Panc1 (cell line): ENCODE data around the gene SHANK2. TPM values are rescaled to one million over a fixed set of nuclear protein-coding genes. Genes with fewer than 3 reads are reported as not detected.

Experiments
- ATAC-seq: fragments of 200-7000 bp; cut with Tn5 transposase; 2 replicates; pipeline ENCODE4 v1.9.1; 2020; ENCODE audit warnings: mild to moderate bottlenecking, moderate library complexity
- BruUV-seq: library from RNA; stranded (reverse); fragments of 400-500 nt; replicated peaks from 2 replicates; lab custom pipeline; 2021; lab: Mats Ljungman, UMichigan
- CTCF ChIA-PET: fragments of 300-600 bp; sonication (Branson Sonifier 250); formaldehyde crosslinking; loops from one replicate; lab custom pipeline; 2022; ENCODE audit warnings: antibody characterized with exemption; lab: Charles Lee
- POLR2A ChIA-PET: fragments of 300-600 bp; sonication (Branson Sonifier 250); formaldehyde crosslinking; loops from one replicate; lab custom pipeline; 2022; ENCODE audit warnings: antibody characterized with exemption; lab: Charles Lee
- DNase-seq: peaks from one replicate; pipeline ENCODE4 v3.0.0-alpha.2; 2010; ENCODE audit warnings: low read depth, low spot score
- H3K27ac ChIP-seq: 2 replicates; pipeline ENCODE4 v1.5.1; 2011; ENCODE audit warnings: mild to moderate bottlenecking, low read length, inconsistent platforms
- H3K27me3 ChIP-seq: fragments of 200-500 bp; sonication (Bioruptor generic); 2 replicates; pipeline ENCODE4 v1.6.0; 2014; ENCODE audit warnings: low read length, inconsistent platforms; ENCODE audit not compliant: control insufficient read depth, insufficient read depth
- H3K36me3 ChIP-seq: fragments of 200-500 bp; sonication (Bioruptor generic); 2 replicates; pipeline ENCODE4 v1.5.1; 2014; ENCODE audit warnings: inconsistent platforms, mild to moderate bottlenecking, low read length, moderate library complexity; ENCODE audit not compliant: control insufficient read depth, insufficient read depth
- H3K4me1 ChIP-seq: 2 replicates; pipeline ENCODE4 v1.5.1; 2011; ENCODE audit warnings: inconsistent platforms, mild to moderate bottlenecking, low read length, moderate library complexity; ENCODE audit not compliant: control insufficient read depth, insufficient read depth
- H3K4me3 ChIP-seq, 2 experiments: 2 replicates each; pipeline ENCODE4 v1.5.1; 2011 to 2012; ENCODE audit warnings: low read depth in 2 of 2, low read length in 2 of 2, mild to moderate bottlenecking in 2 of 2, inconsistent platforms in 1 of 2, moderate library complexity in 1 of 2
- H3K9me3 ChIP-seq: fragments of 200-500 bp; sonication (Bioruptor generic); 2 replicates; pipeline ENCODE4 v1.5.1; 2014; ENCODE audit warnings: low read depth, mild to moderate bottlenecking, inconsistent platforms, low read length, moderate library complexity; ENCODE audit not compliant: control insufficient read depth, insufficient read depth
- POLR2AphosphoS5 ChIP-seq: IDR thresholded peaks from 2 replicates; pipeline ENCODE4 v1.6.1; 2012; ENCODE audit warnings: mild to moderate bottlenecking, low read depth, low read length, moderate library complexity
- SIN3A ChIP-seq: IDR thresholded peaks from 2 replicates; pipeline ENCODE4 v1.6.1; 2012; ENCODE audit warnings: low read depth, mild to moderate bottlenecking, low read length, moderate library complexity, borderline replicate concordance; ENCODE audit not compliant: insufficient read depth
- TCF7L2 ChIP-seq: IDR thresholded peaks from 2 replicates; pipeline ENCODE4 v1.6.1; 2011; ENCODE audit warnings: mild to moderate bottlenecking, low read depth, low read length, inconsistent platforms
- in situ Hi-C: cut with HindIII; loops from 2 replicates; pipeline ENCODE4 v1.10.0; 2016; ENCODE audit warnings: low sequenced_read_pairs, low pct_unique_long_range_greater_than_20kb
- intact Hi-C: fragments of 100-400 bp; cut with micrococcal nuclease; formaldehyde crosslinking; loops from one replicate; pipeline ENCODE4 v1.10.0; 2022; ENCODE audit not compliant: unreplicated experiment
- total RNA-seq: library from RNA; stranded (reverse); gene quantifications from one replicate; pipeline ENCODE4 v1.2.1, GENCODE V29; 2021; ENCODE audit not compliant: unreplicated experiment
- TF ChIP-seq, protein P1 (sequence below), 2 experiments: IDR thresholded peaks; 2 replicates each; pipeline ENCODE4 v1.6.1; 2011 to 2012; ENCODE audit warnings: low read depth in 2 of 2, control low read depth in 1 of 2, low read length in 1 of 2, mild to moderate bottlenecking in 1 of 2, moderate library complexity in 1 of 2; ENCODE audit not compliant: insufficient read depth in 1 of 2
- TF ChIP-seq, protein P2 (sequence below): fragments of 450-650 bp; IDR thresholded peaks from 2 replicates; pipeline ENCODE4 v1.5.1; 2017; ENCODE audit warnings: mild to moderate bottlenecking

Gene SHANK2
- total RNA-seq, 1 experiment from 2014 or later: 1.7 TPM

DNA sequence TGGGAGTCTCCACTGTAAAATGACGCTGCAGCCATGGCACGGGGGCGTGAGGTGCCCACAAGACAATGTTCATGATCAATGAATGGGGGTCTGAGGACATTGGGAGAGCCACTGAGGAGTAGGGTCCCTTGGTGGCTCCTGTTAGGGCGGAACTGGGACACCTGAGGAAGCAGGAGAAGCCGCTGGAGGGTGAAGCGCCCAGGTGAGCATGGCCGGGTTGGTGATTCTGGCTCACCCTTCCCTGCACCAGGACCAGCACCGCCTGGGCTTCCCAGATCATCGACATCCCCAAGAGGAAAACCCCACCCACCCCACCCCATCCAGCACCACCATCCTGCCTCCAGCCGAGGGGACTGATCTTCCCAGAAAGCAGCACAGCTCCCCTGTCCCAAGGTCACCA lies 30.6 kb downstream of the SHANK2 start:
- Histone ChIP-seq H3K27me3 (no peaks in the 10 kb centered on the region), H3K4me3 (no peak overlapping the region), H3K9me3 (peaks cover 5% of the 10 kb centered on the region; the same call in 1 of the 2 replicates), H3K4me1 (no peaks in the 10 kb centered on the region), H3K36me3 (no peaks in the 10 kb centered on the region), H3K27ac (no peak overlapping the region)
- DNase-seq (no peak), ATAC-seq (no peak)
- intact Hi-C loops: no loop called here
- ChIA-PET POLR2A (interaction anchor here (0.6 kb wide), 1 partner anchor 28 kb away, joined by 5 read pairs; no protein-coding TSS in a partner anchor), CTCF (no interaction called here)
- no peak for TF ChIP-seq SIN3A
- no peak for TF ChIP-seq TCF7L2
- no peak for TF ChIP-seq POLR2AphosphoS5
- TF ChIP-seq, protein P1, sequence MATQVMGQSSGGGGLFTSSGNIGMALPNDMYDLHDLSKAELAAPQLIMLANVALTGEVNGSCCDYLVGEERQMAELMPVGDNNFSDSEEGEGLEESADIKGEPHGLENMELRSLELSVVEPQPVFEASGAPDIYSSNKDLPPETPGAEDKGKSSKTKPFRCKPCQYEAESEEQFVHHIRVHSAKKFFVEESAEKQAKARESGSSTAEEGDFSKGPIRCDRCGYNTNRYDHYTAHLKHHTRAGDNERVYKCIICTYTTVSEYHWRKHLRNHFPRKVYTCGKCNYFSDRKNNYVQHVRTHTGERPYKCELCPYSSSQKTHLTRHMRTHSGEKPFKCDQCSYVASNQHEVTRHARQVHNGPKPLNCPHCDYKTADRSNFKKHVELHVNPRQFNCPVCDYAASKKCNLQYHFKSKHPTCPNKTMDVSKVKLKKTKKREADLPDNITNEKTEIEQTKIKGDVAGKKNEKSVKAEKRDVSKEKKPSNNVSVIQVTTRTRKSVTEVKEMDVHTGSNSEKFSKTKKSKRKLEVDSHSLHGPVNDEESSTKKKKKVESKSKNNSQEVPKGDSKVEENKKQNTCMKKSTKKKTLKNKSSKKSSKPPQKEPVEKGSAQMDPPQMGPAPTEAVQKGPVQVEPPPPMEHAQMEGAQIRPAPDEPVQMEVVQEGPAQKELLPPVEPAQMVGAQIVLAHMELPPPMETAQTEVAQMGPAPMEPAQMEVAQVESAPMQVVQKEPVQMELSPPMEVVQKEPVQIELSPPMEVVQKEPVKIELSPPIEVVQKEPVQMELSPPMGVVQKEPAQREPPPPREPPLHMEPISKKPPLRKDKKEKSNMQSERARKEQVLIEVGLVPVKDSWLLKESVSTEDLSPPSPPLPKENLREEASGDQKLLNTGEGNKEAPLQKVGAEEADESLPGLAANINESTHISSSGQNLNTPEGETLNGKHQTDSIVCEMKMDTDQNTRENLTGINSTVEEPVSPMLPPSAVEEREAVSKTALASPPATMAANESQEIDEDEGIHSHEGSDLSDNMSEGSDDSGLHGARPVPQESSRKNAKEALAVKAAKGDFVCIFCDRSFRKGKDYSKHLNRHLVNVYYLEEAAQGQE (IDR thresholded peaks at IDR 0.05; ENCODE audit: insufficient read depth in 1 of 2, low read depth in 2 of 2, low read length in 1 of 2): no peak
- TF ChIP-seq, protein P2, sequence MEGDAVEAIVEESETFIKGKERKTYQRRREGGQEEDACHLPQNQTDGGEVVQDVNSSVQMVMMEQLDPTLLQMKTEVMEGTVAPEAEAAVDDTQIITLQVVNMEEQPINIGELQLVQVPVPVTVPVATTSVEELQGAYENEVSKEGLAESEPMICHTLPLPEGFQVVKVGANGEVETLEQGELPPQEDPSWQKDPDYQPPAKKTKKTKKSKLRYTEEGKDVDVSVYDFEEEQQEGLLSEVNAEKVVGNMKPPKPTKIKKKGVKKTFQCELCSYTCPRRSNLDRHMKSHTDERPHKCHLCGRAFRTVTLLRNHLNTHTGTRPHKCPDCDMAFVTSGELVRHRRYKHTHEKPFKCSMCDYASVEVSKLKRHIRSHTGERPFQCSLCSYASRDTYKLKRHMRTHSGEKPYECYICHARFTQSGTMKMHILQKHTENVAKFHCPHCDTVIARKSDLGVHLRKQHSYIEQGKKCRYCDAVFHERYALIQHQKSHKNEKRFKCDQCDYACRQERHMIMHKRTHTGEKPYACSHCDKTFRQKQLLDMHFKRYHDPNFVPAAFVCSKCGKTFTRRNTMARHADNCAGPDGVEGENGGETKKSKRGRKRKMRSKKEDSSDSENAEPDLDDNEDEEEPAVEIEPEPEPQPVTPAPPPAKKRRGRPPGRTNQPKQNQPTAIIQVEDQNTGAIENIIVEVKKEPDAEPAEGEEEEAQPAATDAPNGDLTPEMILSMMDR: no peak
- BruUV-seq: no TSS peak
- in situ Hi-C loops: no loop called here

DNA sequence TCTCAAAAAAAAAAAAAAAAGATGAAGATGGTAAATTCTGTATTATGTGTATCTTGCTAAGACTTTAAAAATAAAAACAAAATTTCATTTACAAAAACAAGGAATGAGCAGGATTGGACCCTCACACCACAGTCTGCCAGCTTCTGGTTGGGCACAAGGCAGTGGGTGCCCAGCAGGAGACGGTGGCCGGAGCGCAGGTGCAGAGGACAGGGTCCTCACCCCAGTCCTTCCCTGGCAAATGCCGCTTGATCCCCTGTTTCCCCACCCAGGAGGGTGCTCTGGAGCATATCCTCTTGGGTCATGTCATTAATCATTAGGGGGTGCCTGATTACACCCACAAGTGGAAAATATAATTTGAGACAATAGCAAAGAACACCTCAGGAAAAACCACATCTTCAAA lies 31.2 kb downstream of the SHANK2 start:
- POLR2A ChIA-PET: interaction anchor here (0.6 kb wide), 1 partner anchor 27 kb away, joined by 5 read pairs; no protein-coding TSS in a partner anchor
- BruUV-seq: no TSS peak
- no peaks in the 10 kb centered on the region for H3K36me3 ChIP-seq
- H3K27ac ChIP-seq: no peak overlapping the region
- CTCF ChIA-PET: no interaction called here
- DNase-seq: no peak
- intact Hi-C loops (no loop called here), in situ Hi-C loops (no loop called here)
- H3K4me3 ChIP-seq: no peak overlapping the region
- H3K4me1 ChIP-seq: no peaks in the 10 kb centered on the region
- TF ChIP-seq SIN3A (no peak), POLR2AphosphoS5 (no peak), TCF7L2 (no peak)
- TF ChIP-seq, protein P2: no peak
- TF ChIP-seq, protein P1 (IDR thresholded peaks at IDR 0.05; ENCODE audit: insufficient read depth in 1 of 2, low read depth in 2 of 2, low read length in 1 of 2): no peak
- no peaks in the 10 kb centered on the region for H3K9me3 ChIP-seq
- no peaks in the 10 kb centered on the region for H3K27me3 ChIP-seq
- no peak for ATAC-seq
